HG02973 (cell line): ENCODE measurements around the gene PLEKHN1.
"Not testable (repeated sequence)": the region's sequence is repeated elsewhere in the genome, so short reads cannot be mapped to it uniquely, and the experiment has no call there.

Source experiments
- ATAC-seq: cut with Tn5 transposase; IDR thresholded peaks from one replicate; pipeline ENCODE4 v1.9.1; 2021; ENCODE audit warnings: moderate library complexity; ENCODE audit not compliant: unreplicated experiment

Gene PLEKHN1

GRCh38 chr1:941588-942383, 24.5 kb upstream of the PLEKHN1 start:
- no peak for ATAC-seq

DNA sequence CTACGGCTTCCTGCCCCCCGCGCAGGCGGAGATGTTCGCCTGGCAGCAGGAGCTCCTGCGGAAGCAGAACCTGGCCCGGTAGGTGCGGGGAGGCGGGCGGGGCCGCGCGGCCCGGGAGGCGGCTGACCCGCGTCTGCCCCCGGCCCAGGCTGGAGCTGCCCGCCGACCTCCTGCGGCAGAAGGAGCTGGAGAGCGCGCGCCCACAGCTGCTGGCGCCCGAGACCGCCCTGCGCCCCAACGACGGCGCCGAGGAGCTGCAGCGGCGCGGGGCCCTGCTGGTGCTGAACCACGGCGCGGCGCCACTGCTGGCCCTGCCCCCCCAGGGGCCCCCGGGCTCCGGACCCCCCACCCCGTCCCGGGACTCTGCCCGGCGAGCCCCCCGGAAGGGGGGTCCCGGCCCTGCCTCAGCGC, 23.9 kb upstream of the PLEKHN1 start:
- ATAC-seq = no peak

GRCh38 chr1:942864-943533, 23.3 kb upstream of the PLEKHN1 start:
- no peak for ATAC-seq

DNA sequence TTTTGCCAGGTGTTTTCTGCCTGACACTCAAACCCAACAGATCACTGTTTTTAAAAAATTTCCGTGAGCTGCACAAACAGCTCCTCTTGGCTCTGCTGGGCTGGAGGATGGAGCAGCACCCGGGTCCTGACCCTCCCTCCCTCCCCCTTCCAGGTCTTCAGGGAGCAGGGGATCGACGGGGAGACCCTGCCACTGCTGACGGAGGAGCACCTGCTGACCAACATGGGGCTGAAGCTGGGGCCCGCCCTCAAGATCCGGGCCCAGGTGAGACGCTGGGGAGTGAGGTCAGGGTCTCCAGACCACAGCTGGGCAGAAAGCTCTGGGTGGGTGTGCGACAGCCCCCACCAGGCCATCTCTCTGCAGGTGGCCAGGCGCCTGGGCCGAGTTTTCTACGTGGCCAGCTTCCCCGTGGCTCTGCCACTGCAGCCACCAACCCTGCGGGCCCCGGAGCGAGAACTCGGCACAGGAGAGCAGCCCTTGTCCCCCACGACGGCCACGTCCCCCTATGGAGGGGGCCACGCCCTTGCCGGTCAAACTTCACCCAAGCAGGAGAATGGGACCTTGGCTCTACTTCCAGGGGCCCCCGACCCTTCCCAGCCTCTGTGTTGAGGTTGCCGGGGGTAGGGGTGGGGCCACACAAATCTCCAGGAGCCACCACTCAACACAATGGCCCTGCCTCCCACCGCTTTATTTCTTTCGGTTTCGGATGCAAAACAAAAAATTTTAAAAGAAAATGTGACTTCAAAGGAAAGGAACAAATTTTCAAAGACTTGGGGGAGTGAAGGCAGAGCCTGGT, 22.5 kb upstream of the PLEKHN1 start:
- ATAC-seq = no peak

GRCh38 chr1:944341-945325, 21.6 kb upstream of the PLEKHN1 start:
- ATAC-seq = no peak

- ATAC-seq = no peak
These were observed 20.4 kb upstream of the PLEKHN1 start for GRCh38 chr1:945688-946556.

DNA sequence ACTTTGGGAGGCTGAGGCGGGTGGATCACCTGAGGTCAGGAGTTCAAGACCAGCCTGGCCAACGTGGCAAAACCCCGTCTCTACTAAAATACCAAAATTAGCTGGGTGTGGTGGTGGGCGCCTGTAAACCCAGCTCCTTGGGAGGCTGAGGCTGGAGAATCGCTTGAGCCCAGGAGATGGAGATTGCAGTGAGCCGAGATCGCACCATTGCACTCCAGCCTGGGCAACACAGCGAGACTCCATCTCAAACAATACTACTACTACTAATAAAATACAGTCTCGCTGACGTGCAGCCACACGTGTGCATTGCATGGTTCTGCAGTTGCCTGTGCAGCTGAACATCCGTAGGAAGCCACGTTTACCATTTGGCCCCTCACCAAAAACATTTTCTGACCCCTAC, 19.5 kb upstream of the PLEKHN1 start:
- not testable (repeated sequence) for ATAC-seq

GRCh38 chr1:947958-948357, 18.3 kb upstream of the PLEKHN1 start:
- ATAC-seq = no peak

- no peak for ATAC-seq
These were observed 16.0 kb upstream of the PLEKHN1 start for GRCh38 chr1:950268-950667.

DNA sequence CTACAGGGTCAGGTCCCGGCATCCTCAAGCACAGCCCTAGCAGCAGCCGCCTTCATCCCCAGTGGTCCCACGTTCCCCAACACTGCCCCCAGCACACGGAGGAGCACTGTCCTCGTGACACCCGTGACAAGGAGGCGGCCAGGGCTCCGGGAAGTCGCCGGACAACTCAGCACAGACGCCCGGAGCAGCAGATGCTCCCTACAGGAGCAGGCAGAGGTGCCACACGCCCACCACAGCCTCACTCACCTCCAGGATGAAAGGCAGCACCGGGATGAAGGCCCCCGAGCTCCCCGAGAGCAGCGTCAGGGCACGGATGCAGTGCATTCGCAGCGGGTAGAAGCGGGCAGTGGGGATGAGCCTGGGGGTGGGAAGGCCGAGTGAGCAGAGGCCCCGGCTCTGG, 15.4 kb upstream of the PLEKHN1 start:
- no peak for ATAC-seq

- ATAC-seq = no peak
These were observed 14.9 kb upstream of the PLEKHN1 start for GRCh38 chr1:951364-951763.

GRCh38 chr1:952201-952600, 14.1 kb upstream of the PLEKHN1 start:
- ATAC-seq = no peak

DNA sequence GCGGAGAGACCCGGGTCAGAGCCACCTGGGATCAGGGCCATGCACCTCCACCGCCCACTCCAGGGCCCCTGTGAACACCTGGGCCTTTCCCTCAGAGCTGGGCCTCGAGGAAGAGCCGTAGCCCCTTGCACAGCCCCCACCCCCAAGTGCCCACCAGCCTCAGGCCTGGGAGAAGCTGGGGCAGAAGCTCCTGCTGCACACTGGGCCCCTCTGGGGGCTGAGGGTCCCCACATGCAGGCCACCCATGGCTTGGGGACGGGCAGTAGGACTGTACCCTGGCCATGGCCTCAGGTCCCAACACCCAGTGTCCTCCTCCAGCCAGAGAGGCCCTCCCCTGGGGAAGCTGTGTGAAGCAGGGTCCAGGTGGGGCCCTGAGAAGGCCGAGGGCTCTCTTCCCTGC, 13.7 kb upstream of the PLEKHN1 start:
- ATAC-seq = no peak

DNA sequence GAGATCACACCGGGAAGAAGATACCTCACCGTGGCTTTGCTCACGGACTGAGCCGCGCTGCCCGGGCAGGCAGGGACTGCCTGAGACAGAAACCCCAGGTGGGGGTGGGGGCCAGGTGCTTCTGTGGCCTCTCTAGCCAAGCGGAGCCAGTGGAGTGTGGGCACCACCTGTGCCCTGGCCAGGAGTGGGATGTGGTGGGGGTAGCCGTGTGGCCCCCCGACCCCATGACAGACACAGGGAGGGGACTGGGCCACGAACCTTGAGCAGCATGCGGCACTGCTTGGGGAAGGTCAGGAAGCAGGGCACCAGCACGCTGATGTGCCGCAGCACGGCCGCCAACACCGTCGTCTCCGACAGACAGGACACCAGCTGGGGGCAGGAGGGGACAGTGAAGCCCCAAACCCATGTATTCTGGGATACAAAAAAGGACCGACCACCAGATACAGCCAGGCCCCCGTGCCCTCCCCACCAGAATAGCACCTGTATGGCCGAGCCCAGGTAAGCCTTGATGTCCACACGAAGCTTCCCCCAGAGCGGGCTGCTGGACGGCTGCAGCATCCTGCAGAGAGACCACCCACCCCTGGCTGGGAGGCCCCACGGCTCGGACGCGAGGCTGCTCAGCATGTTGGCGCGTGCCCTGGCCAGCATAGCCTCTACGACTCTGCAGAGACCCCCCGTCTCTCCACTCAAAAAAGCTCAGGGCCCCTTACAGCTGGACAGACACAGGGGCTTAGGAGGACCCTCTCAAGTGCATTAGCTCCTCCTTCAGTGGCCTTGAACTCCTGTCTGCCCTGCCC, 12.6 kb upstream of the PLEKHN1 start:
- ATAC-seq = no peak

DNA sequence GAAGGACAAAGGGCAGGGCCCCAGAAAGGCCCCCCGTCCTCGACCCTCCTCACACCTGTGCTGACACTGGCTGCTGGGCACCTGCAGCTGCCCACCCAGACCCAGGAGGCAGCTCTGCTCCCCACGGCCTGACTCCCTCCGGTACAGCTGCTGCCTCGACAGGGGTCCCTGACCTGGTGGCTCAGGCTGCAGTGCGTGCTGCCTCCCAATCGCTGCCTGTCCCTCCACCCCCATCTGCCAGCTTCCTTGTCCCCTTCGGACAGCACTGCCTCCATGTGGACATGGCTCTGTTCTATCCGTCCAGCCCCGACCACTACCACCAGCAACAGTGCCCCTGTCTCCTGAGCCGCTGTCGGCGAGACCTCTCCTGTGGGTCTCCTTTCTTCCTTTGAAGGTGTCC, 11.4 kb upstream of the PLEKHN1 start:
- ATAC-seq = no peak

DNA sequence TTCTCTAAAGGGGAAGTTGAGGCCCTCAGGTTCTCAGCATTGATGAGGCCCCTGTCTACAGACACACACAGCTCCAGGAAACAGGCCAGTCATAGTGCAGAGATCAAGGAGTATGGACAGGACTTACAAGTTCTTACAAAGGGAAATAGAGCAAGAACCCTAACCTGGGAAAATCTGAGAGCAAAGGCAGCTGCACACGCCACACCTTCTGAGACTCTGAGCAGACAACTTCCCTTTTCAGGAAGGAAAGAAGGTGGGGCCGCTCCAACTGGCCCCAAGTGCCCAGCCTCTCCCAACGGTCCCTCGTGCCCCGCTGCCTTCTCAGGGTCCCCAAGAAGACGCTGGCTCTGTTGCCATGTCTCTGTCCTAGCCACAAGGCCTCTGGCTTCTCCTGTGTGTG, 10.8 kb upstream of the PLEKHN1 start:
- ATAC-seq = no peak

DNA sequence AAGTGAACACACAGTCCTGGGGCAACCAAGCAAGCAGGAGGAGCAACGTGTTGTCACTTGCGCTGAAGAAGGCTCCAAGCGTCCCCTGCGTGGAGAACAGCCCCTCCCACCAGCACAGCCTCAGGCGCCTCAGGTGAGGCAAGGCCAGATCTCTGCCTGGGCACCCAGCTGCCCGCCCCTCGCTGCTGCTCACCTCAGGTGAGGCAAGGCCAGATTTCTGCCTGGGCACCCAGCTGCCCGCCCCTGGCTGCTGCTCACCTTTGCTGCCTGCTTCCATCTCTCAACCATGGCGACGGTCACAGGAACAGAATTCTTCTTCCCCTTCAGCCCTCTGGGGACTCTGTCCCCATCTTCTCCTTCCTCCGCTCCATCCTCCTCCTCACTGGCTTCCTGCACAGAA, 9.6 kb upstream of the PLEKHN1 start:
- ATAC-seq = no peak

GRCh38 chr1:958823-959730, 7.2 kb upstream of the PLEKHN1 start, which contains the start of gene NOC2L:
Gene NOC2L (minus strand): TSS chr1:959256. CDS start chr1:959240, 16 bp downstream.
- peak; percentile 49 for ATAC-seq
